ENCODE results near the gene PMAIP1. TPM values are rescaled to one million over a fixed set of nuclear protein-coding genes. Genes with fewer than 3 reads are reported as not detected.

Gene PMAIP1
- total and polyA plus RNA-seq, 9 of the 15 experiments (the other 6 are each of a cell fraction or from before 2014, with no cell fraction given): 8.0 to 22.9 (median 14.9) TPM

- H3K27ac ChIP-seq (ENCODE audit: extremely low read depth, low read depth, low read length): no peak overlapping the region
- H2AFZ ChIP-seq (ENCODE audit: low read depth, low read length): no peak overlapping the region
- in situ Hi-C loops (cut with MboI) (no loop called here), intact Hi-C loops (cut with micrococcal nuclease) (no loop called here)
- no peaks in the 10 kb centered on the region for H3K36me3 ChIP-seq (ENCODE audit: control insufficient read depth, insufficient read depth, low read length)
- ChIA-PET CTCF (ENCODE audit: low intra/inter-chr PET ratio) (no interaction called here), POLR2A (interaction anchor here (0.7 to 1.3 kb wide), 2 partner anchors 16 to 40 kb away, joined by 3 to 8 read pairs; partner anchors contain the start of gene PMAIP1)
- WGBS (ENCODE audit: insufficient coverage, low coverage, missing lambda C conversion rate): 43% methylated on average over 3 of the region's 3 CpGs
- no peak overlapping the region for H3K4me2 ChIP-seq (ENCODE audit: insufficient read depth, low read length)
- no peak for DNase-seq (ENCODE audit: extremely low read depth in 1 of 4, low spot score in 3 of 4)
- BruUV-seq (replicated peaks): no TSS peak
- H3K9ac ChIP-seq (ENCODE audit: insufficient read depth in 1 of 2, low read depth in 2 of 2, low read length in 2 of 2): no peak overlapping the region
- no peaks in the 10 kb centered on the region for H3K9me1 ChIP-seq (ENCODE audit: control insufficient read depth, insufficient read depth, low read length)
- no peaks in the 10 kb centered on the region for H3K79me2 ChIP-seq (ENCODE audit: control insufficient read depth, insufficient read depth, low read length)
- no peak for FAIRE-seq
- no peak for ATAC-seq
- peaks cover 3 to 24% of the 10 kb centered on the region in 2 experiments; a peak in 4 of 5 replicates for H3K4me1 ChIP-seq (replicated peaks in 1 of 2; ENCODE audit: control insufficient read depth in 2 of 2, insufficient read depth in 2 of 2, low read length in 2 of 2)
- no peaks in the 10 kb centered on the region for H3K9me3 ChIP-seq (replicated peaks; ENCODE audit: control insufficient read depth, insufficient read depth, low read depth, low read length)
- no peaks in the 10 kb centered on the region for H3K27me3 ChIP-seq (ENCODE audit: control insufficient read depth in 2 of 2, insufficient read depth in 2 of 2, low read length in 2 of 2)
- H3K4me3 ChIP-seq: no peak overlapping the region
- no peaks in the 10 kb centered on the region for H4K20me1 ChIP-seq (replicated peaks; ENCODE audit: control insufficient read depth, insufficient read depth, low read length)
- TF ChIP-seq ZNF143 (CRISPR knock-in tag; IDR thresholded peaks at IDR 0.05) (no peak), RFX5 (IDR thresholded peaks at IDR 0.05; ENCODE audit: low read depth, low read length) (no peak), NFE2 (IDR thresholded peaks at IDR 0.05; ENCODE audit: low read depth) (no peak), ZMIZ1 (IDR thresholded peaks at IDR 0.05; ENCODE audit: low read depth in 2 of 2, low read length in 2 of 2) (no peak), REST (IDR thresholded peaks at IDR 0.05; ENCODE audit: borderline replicate concordance) (no peak), REST (CRISPR knock-in tag; IDR thresholded peaks at IDR 0.05; ENCODE audit: low read depth) (no peak)
These were observed 16.9 kb downstream of the PMAIP1 start for GRCh38 chr18:59916746-59917145.
